ENCODE results near the gene DOCK2. TPM values are rescaled to one million over a fixed set of nuclear protein-coding genes. Genes with fewer than 3 reads are reported as not detected.

Gene DOCK2
- total and polyA plus RNA-seq, 9 of the 15 experiments (the other 6 are each of a cell fraction or from before 2014, with no cell fraction given) = 4.5 to 42.6 (median 20.5) TPM

GRCh38 chr5:169650701-169651331 is 13.7 kb downstream of the DOCK2 start (continued):
- TF ChIP-seq GMEB1 (CRISPR knock-in tag; IDR thresholded peaks at IDR 0.05) (0 out of 2 replicates have a peak, but pooled peaks have one; percentile 23), FOXK1 (CRISPR knock-in tag; IDR thresholded peaks at IDR 0.05; ENCODE audit: borderline replicate concordance) (no peak), NR2C1 (IDR thresholded peaks at IDR 0.05) (no peak), NR2C1 (tag; IDR thresholded peaks at IDR 0.05) (no peak), ZNF445 (CRISPR knock-in tag; IDR thresholded peaks at IDR 0.05; ENCODE audit: low read depth) (no peak), TAL1 (IDR thresholded peaks at IDR 0.05) (peak; percentile 56), GABPB1 (CRISPR knock-in tag; IDR thresholded peaks at IDR 0.05) (no peak), ETS1 (conservative IDR thresholded peaks at IDR 0.05; ENCODE audit: control insufficient read depth, low read depth, low read length) (no peak), NRF1 (conservative IDR thresholded peaks at IDR 0.05 in 1 of 2, IDR thresholded peaks at IDR 0.05 in 1 of 2) (no peak), LCOR (CRISPR knock-in tag; IDR thresholded peaks at IDR 0.05) (0 out of 2 replicates have a peak, but pooled peaks have one; percentile 77), MBD1 (CRISPR knock-in tag; IDR thresholded peaks at IDR 0.05) (no peak), ZNF253 (CRISPR knock-in tag; conservative IDR thresholded peaks at IDR 0.05) (no peak), GTF2E2 (tag; IDR thresholded peaks at IDR 0.05) (no peak), TEAD4 (IDR thresholded peaks at IDR 0.05; ENCODE audit: low read length) (peak; percentile 77), TEAD4 (CRISPR knock-in tag; IDR thresholded peaks at IDR 0.05; ENCODE audit: borderline replicate concordance) (no peak), RBM25 (IDR thresholded peaks at IDR 0.05; ENCODE audit: low read depth, low read length, severe bottlenecking) (no peak), SREBF2 (CRISPR knock-in tag; IDR thresholded peaks at IDR 0.05) (no peak), FOXJ3 (CRISPR knock-in tag; IDR thresholded peaks at IDR 0.05) (no peak), TCF7 (IDR thresholded peaks at IDR 0.05; ENCODE audit: borderline replicate concordance) (no peak), ZFP30 (CRISPR knock-in tag; IDR thresholded peaks at IDR 0.05; ENCODE audit: borderline replicate concordance) (no peak), SMARCE1 (IDR thresholded peaks at IDR 0.05) (peak; percentile 69), DMBX1 (CRISPR knock-in tag; IDR thresholded peaks at IDR 0.05; ENCODE audit: borderline replicate concordance) (0 out of 2 replicates have a peak, but pooled peaks have one; percentile 27), TCF3 (CRISPR knock-in tag; IDR thresholded peaks at IDR 0.05) (peak; percentile 77), BRD4 (IDR thresholded peaks at IDR 0.05) (no peak), FOXO4 (CRISPR knock-in tag; IDR thresholded peaks at IDR 0.05) (no peak), BCOR (IDR thresholded peaks at IDR 0.05) (no peak)

Data from K562 (cell line).